SK-N-SH treated with all-trans-retinoic acid at 6 μM for 48 hours (cell line): ENCODE measurements around the gene CEP164.

Experiments used
- ATAC-seq: fragments of 200-7000 bp; cut with Tn5 transposase; 3 replicates; pipeline ENCODE4 v1.9.1; 2020; ENCODE audit warnings: mild to moderate bottlenecking, moderate library complexity
- ARNTL ChIP-seq: fragments of 450-650 bp; formaldehyde crosslinking; IDR thresholded peaks from 2 replicates; pipeline ENCODE4 v1.5.0; 2020; ENCODE audit warnings: low read depth, mild to moderate bottlenecking, moderate library complexity, borderline replicate concordance
- BACH2 ChIP-seq: fragments of 250-450 bp; sonication (Bioruptor Pico); IDR thresholded peaks from 2 replicates; pipeline ENCODE4 v1.9.0; 2021; ENCODE audit warnings: mild to moderate bottlenecking, borderline replicate concordance
- CSDC2 ChIP-seq: fragments of 250-450 bp; sonication (Bioruptor Pico); IDR thresholded peaks from 2 replicates; pipeline ENCODE4 v1.5.0; 2020; ENCODE audit warnings: mild to moderate bottlenecking, moderate library complexity
- ESRRG ChIP-seq: fragments of 250-450 bp; sonication (Bioruptor Pico); IDR thresholded peaks from 2 replicates; pipeline ENCODE4 v1.6.1; 2021; ENCODE audit warnings: mild to moderate bottlenecking
- ISL1 ChIP-seq: fragments of 250-450 bp; sonication (Bioruptor Pico); IDR thresholded peaks from 2 replicates; pipeline ENCODE4 v2.1.2; 2022; ENCODE audit warnings: mild to moderate bottlenecking, moderate library complexity
- OSR1 ChIP-seq: fragments of 250-450 bp; sonication (Bioruptor Pico); IDR thresholded peaks from 2 replicates; pipeline ENCODE4 v1.8.0; 2022; ENCODE audit warnings: moderate library complexity, mild to moderate bottlenecking, inconsistent platforms
- PPARA ChIP-seq: fragments of 250-450 bp; sonication (Bioruptor Pico); IDR thresholded peaks from 2 replicates; pipeline ENCODE4 v1.5.0; 2020; ENCODE audit warnings: mild to moderate bottlenecking, borderline replicate concordance
- RARB ChIP-seq: fragments of 250-450 bp; sonication (Bioruptor Pico); IDR thresholded peaks from 2 replicates; pipeline ENCODE4 v1.8.0; 2021; ENCODE audit warnings: mild to moderate bottlenecking, moderate library complexity
- SNAI2 ChIP-seq: fragments of 250-450 bp; sonication (Bioruptor Pico); IDR thresholded peaks from 2 replicates; pipeline ENCODE4 v1.5.0; 2020; ENCODE audit warnings: mild to moderate bottlenecking, moderate library complexity
- TCF4 ChIP-seq: fragments of 250-450 bp; sonication (Bioruptor Pico); IDR thresholded peaks from 2 replicates; pipeline ENCODE4 v1.8.0; 2021; ENCODE audit warnings: mild to moderate bottlenecking, moderate library complexity, borderline replicate concordance
- ZC3H10 ChIP-seq: fragments of 250-450 bp; sonication (Bioruptor Pico); IDR thresholded peaks from 2 replicates; pipeline ENCODE4 v1.5.1; 2021; ENCODE audit warnings: mild to moderate bottlenecking, moderate library complexity
- ZFP3 ChIP-seq: fragments of 250-450 bp; sonication (Bioruptor Pico); IDR thresholded peaks from 2 replicates; pipeline ENCODE4 v1.5.0; 2020; ENCODE audit warnings: mild to moderate bottlenecking, moderate library complexity
- ZFP30 ChIP-seq: fragments of 450-650 bp; formaldehyde crosslinking; IDR thresholded peaks from 2 replicates; pipeline ENCODE4 v1.5.0; 2022; ENCODE audit warnings: mild to moderate bottlenecking, moderate library complexity
- ZNF565 ChIP-seq: fragments of 450-650 bp; formaldehyde crosslinking; conservative IDR thresholded peaks from 2 replicates; pipeline ENCODE4 v1.5.0; 2020; ENCODE audit warnings: low read depth, mild to moderate bottlenecking, moderate library complexity
- ZNF70 ChIP-seq: fragments of 450-650 bp; formaldehyde crosslinking; IDR thresholded peaks from 2 replicates; pipeline ENCODE4 v1.5.0; 2020; ENCODE audit warnings: mild to moderate bottlenecking, moderate library complexity
- ZNF8 ChIP-seq: fragments of 450-650 bp; formaldehyde crosslinking; IDR thresholded peaks from 2 replicates; pipeline ENCODE4 v1.5.0; 2020; ENCODE audit warnings: mild to moderate bottlenecking, moderate library complexity
- TF ChIP-seq, protein P1 (sequence below): fragments of 250-450 bp; sonication (Bioruptor Pico); IDR thresholded peaks from 2 replicates; pipeline ENCODE4 v1.5.1; 2020; ENCODE audit warnings: low read depth, mild to moderate bottlenecking, moderate library complexity
- TF ChIP-seq, protein P2 (sequence below): fragments of 250-450 bp; sonication (Bioruptor Pico); IDR thresholded peaks from 2 replicates; pipeline ENCODE4 v1.8.0; 2021; ENCODE audit warnings: low read depth, mild to moderate bottlenecking, moderate library complexity, borderline replicate concordance
- TF ChIP-seq, protein P3 (sequence below): fragments of 250-450 bp; sonication (Bioruptor Pico); IDR thresholded peaks from 2 replicates; pipeline ENCODE4 v1.5.1; 2021; ENCODE audit warnings: mild to moderate bottlenecking, moderate library complexity
- TF ChIP-seq, protein P4 (sequence below): fragments of 250-450 bp; sonication (Bioruptor Pico); IDR thresholded peaks from 2 replicates; pipeline ENCODE4 v1.5.0; 2020; ENCODE audit warnings: mild to moderate bottlenecking, moderate library complexity
- TF ChIP-seq, protein P5 (sequence below): fragments of 250-450 bp; sonication (Bioruptor Pico); IDR thresholded peaks from 2 replicates; pipeline ENCODE4 v1.8.0; 2020; ENCODE audit warnings: mild to moderate bottlenecking, moderate library complexity, borderline replicate concordance

Gene CEP164

DNA sequence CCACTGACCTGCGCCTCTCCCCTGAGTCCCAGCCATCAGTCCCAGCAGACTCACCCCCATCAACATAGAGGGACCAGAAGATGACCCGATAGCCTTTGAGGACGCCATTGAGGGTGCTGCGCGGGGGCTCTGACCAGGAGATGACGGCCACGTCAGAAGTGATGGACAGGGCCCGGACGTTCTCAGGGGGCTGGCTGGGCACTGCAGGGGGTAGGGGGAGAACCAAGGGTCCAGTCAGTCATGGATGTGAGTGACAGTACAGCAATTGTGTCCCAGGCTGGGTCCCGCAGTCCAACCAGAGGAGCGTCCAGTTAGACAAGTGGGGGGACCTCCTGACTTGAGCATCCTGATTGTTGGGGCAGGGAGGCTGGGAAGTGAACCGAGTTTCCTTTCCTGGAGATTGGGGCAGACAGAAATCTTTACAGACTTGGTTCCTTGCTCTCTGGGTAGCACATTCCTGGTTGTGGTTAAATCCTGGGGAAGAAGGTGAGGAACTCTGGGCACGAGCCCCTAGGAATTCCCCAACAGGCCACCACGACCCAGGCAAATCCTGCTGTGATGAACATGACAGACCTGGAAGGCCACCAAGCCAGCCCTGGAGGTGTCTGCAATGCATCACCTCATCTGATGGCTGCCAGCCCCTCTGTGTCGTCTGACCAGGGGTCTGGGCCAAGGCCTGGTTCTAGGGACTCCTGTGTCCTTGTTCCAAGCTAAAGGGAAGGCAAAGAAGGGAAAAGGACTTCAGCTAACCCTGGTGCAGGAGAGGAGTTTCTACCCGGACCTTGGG is 133.9 kb downstream of the CEP164 start:
- TF ChIP-seq, protein P1, sequence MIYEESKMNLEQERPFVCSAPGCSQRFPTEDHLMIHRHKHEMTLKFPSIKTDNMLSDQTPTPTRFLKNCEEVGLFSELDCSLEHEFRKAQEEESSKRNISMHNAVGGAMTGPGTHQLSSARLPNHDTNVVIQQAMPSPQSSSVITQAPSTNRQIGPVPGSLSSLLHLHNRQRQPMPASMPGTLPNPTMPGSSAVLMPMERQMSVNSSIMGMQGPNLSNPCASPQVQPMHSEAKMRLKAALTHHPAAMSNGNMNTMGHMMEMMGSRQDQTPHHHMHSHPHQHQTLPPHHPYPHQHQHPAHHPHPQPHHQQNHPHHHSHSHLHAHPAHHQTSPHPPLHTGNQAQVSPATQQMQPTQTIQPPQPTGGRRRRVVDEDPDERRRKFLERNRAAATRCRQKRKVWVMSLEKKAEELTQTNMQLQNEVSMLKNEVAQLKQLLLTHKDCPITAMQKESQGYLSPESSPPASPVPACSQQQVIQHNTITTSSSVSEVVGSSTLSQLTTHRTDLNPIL = no peak
- TF ChIP-seq CSDC2 (CRISPR knock-in tag) (no peak), TCF4 (CRISPR knock-in tag) (no peak)
- no peak for ATAC-seq

DNA sequence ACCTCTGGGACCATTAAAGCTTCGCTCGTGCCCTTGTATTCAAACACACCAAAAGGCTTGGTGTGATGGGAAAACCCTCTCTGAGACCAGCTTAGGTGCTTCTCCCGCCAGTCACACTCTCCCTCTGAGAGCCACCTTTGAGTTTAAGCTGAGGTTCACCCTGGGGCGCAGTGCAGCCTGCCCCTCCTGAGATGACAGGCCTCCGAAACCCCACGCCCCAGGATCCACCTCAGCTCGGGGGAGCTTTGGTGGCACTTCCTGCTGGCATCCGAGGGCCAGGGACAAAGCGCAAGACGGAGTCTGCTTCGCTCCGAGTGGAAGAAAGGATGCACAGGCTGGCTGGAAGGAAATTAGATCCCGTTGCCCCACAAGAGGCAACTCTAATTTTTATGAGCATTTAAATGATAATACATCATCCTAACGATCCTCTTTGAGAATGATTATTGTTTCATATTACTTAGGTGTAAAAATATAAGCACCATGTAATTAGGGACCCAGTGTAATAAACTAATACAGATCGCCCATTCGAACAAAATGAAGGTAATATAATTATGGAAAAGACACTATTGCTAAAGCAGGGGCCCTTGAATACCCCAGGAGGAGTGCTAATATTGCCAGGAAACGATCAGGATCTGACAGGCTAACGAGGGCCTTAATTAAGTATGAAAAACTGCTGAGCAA is 134.7 kb downstream of the CEP164 start:
- TF ChIP-seq SNAI2 (CRISPR knock-in tag) = no peak
- no peak for TF ChIP-seq BACH2
- ATAC-seq = no peak

DNA sequence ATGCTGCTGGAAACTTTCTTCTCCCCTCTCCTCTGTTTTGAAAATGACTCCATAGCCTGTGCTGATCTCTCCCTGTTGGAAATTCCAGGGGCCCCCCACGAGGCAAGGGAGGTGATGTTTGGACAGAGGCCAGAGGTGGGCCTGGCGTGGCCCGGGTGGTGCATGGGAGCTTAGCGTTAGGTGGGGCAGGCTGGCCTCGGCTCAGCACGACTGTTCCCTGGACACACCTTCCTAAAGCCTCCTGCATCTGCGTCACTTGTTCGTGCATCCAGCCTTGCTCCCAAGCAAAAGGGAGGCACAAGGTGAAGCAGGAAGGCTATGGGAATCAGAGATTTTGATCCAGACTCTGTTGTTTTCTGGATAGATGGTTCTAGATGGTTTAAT is 135.2 kb downstream of the CEP164 start:
- no peak for TF ChIP-seq ZFP3 (CRISPR knock-in tag)
- TF ChIP-seq ESRRG (CRISPR knock-in tag) = no peak
- TF ChIP-seq, protein P2, sequence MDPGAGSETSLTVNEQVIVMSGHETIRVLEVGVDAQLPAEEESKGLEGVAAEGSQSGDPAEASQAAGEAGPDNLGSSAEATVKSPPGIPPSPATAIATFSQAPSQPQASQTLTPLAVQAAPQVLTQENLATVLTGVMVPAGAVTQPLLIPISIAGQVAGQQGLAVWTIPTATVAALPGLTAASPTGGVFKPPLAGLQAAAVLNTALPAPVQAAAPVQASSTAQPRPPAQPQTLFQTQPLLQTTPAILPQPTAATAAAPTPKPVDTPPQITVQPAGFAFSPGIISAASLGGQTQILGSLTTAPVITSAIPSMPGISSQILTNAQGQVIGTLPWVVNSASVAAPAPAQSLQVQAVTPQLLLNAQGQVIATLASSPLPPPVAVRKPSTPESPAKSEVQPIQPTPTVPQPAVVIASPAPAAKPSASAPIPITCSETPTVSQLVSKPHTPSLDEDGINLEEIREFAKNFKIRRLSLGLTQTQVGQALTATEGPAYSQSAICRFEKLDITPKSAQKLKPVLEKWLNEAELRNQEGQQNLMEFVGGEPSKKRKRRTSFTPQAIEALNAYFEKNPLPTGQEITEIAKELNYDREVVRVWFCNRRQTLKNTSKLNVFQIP (CRISPR knock-in tag) = no peak
- TF ChIP-seq RARB = no peak
- no peak for TF ChIP-seq ZNF8 (CRISPR knock-in tag)
- TF ChIP-seq, protein P1 = no peak
- no peak for TF ChIP-seq ZFP30 (CRISPR knock-in tag)
- no peak for TF ChIP-seq ARNTL
- TF ChIP-seq, protein P3, sequence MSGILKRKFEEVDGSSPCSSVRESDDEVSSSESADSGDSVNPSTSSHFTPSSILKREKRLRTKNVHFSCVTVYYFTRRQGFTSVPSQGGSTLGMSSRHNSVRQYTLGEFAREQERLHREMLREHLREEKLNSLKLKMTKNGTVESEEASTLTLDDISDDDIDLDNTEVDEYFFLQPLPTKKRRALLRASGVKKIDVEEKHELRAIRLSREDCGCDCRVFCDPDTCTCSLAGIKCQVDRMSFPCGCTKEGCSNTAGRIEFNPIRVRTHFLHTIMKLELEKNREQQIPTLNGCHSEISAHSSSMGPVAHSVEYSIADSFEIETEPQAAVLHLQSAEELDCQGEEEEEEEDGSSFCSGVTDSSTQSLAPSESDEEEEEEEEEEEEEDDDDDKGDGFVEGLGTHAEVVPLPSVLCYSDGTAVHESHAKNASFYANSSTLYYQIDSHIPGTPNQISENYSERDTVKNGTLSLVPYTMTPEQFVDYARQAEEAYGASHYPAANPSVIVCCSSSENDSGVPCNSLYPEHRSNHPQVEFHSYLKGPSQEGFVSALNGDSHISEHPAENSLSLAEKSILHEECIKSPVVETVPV (CRISPR knock-in tag) = no peak
- TF ChIP-seq OSR1 (CRISPR knock-in tag) = no peak
- TF ChIP-seq, protein P4, sequence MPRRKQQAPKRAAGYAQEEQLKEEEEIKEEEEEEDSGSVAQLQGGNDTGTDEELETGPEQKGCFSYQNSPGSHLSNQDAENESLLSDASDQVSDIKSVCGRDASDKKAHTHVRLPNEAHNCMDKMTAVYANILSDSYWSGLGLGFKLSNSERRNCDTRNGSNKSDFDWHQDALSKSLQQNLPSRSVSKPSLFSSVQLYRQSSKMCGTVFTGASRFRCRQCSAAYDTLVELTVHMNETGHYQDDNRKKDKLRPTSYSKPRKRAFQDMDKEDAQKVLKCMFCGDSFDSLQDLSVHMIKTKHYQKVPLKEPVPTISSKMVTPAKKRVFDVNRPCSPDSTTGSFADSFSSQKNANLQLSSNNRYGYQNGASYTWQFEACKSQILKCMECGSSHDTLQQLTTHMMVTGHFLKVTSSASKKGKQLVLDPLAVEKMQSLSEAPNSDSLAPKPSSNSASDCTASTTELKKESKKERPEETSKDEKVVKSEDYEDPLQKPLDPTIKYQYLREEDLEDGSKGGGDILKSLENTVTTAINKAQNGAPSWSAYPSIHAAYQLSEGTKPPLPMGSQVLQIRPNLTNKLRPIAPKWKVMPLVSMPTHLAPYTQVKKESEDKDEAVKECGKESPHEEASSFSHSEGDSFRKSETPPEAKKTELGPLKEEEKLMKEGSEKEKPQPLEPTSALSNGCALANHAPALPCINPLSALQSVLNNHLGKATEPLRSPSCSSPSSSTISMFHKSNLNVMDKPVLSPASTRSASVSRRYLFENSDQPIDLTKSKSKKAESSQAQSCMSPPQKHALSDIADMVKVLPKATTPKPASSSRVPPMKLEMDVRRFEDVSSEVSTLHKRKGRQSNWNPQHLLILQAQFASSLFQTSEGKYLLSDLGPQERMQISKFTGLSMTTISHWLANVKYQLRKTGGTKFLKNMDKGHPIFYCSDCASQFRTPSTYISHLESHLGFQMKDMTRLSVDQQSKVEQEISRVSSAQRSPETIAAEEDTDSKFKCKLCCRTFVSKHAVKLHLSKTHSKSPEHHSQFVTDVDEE = no peak
- TF ChIP-seq SNAI2 (CRISPR knock-in tag) = no peak
- TF ChIP-seq CSDC2 (CRISPR knock-in tag) = no peak
- TF ChIP-seq ISL1 = no peak
- TF ChIP-seq PPARA (CRISPR knock-in tag) = no peak
- TF ChIP-seq ZNF70 = no peak
- TF ChIP-seq, protein P5, sequence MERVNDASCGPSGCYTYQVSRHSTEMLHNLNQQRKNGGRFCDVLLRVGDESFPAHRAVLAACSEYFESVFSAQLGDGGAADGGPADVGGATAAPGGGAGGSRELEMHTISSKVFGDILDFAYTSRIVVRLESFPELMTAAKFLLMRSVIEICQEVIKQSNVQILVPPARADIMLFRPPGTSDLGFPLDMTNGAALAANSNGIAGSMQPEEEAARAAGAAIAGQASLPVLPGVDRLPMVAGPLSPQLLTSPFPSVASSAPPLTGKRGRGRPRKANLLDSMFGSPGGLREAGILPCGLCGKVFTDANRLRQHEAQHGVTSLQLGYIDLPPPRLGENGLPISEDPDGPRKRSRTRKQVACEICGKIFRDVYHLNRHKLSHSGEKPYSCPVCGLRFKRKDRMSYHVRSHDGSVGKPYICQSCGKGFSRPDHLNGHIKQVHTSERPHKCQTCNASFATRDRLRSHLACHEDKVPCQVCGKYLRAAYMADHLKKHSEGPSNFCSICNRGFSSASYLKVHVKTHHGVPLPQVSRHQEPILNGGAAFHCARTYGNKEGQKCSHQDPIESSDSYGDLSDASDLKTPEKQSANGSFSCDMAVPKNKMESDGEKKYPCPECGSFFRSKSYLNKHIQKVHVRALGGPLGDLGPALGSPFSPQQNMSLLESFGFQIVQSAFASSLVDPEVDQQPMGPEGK (CRISPR knock-in tag) = no peak
- TF ChIP-seq ZNF565 (CRISPR knock-in tag) = no peak
- no peak for TF ChIP-seq ZC3H10
- no peak for TF ChIP-seq TCF4 (CRISPR knock-in tag)
- ATAC-seq = no peak
